DMS79 treated with DMSO at 0.1 percent for 48 hours (cell line): ENCODE results near the gene GRM7.
A peak's percentile ranks its signal among the peaks of the same experiment; 100 is the strongest.

Experiments used
- DNase-seq: peaks from one replicate; lab custom pipeline; 2025; lab: John Stamatoyannopoulos, UW

Gene GRM7

GRCh38 chr3:7504886-7505775 is 644.2 kb downstream of the GRM7 start:
- no peak for DNase-seq

GRCh38 chr3:7506606-7507180 is 645.8 kb downstream of the GRM7 start:
- no peak for DNase-seq

GRCh38 chr3:7508821-7509220 is 647.9 kb downstream of the GRM7 start:
- no peak for DNase-seq

GRCh38 chr3:7512048-7512447 is 651.1 kb downstream of the GRM7 start:
- DNase-seq = no peak

- peak; percentile 36 for DNase-seq
Observed at GRCh38 chr3:7518026-7518425, 657.1 kb downstream of the GRM7 start.

- peak; percentile 59 for DNase-seq
Observed at GRCh38 chr3:7518456-7518855, 657.5 kb downstream of the GRM7 start.

- DNase-seq = peak; percentile 70
Observed at GRCh38 chr3:7520059-7520458, 659.1 kb downstream of the GRM7 start.

GRCh38 chr3:7520593-7520992 is 659.7 kb downstream of the GRM7 start:
- no peak for DNase-seq

GRCh38 chr3:7536510-7536909 is 675.6 kb downstream of the GRM7 start:
- peak; percentile 79 for DNase-seq

- peak; percentile 77 for DNase-seq
Observed at GRCh38 chr3:7536921-7537320, 676.0 kb downstream of the GRM7 start.

- no peak for DNase-seq
Observed at GRCh38 chr3:7543294-7543880, 682.5 kb downstream of the GRM7 start.

- no peak for DNase-seq
Observed at GRCh38 chr3:7545334-7545733, 684.4 kb downstream of the GRM7 start.

GRCh38 chr3:7546253-7546652 is 685.3 kb downstream of the GRM7 start:
- no peak for DNase-seq

GRCh38 chr3:7547826-7548225 is 686.9 kb downstream of the GRM7 start:
- no peak for DNase-seq

- DNase-seq = no peak
Observed at GRCh38 chr3:7562892-7563291, 702.0 kb downstream of the GRM7 start.

- DNase-seq = no peak
Observed at GRCh38 chr3:7565574-7565973, 704.7 kb downstream of the GRM7 start.

GRCh38 chr3:7567160-7567559 is 706.2 kb downstream of the GRM7 start:
- no peak for DNase-seq

- DNase-seq = no peak
Observed at GRCh38 chr3:7568526-7569184, 707.7 kb downstream of the GRM7 start.

GRCh38 chr3:7573330-7573729 is 712.4 kb downstream of the GRM7 start:
- no peak for DNase-seq

GRCh38 chr3:7574435-7574834 is 713.5 kb downstream of the GRM7 start:
- no peak for DNase-seq

- no peak for DNase-seq
Observed at GRCh38 chr3:7576071-7576470, 715.2 kb downstream of the GRM7 start.

GRCh38 chr3:7576506-7576905 is 715.6 kb downstream of the GRM7 start:
- DNase-seq = no peak

- no peak for DNase-seq
Observed at GRCh38 chr3:7577513-7577912, 716.6 kb downstream of the GRM7 start.
